ENCODE measurements around the gene SUCLG2.
"Not testable (repeated sequence)": the region's sequence is repeated elsewhere in the genome, so short reads cannot be mapped to it uniquely, and the experiment has no call there.

The SUCLG2 gene

GRCh38 chr3:67557848-67558355, 96.5 kb downstream of the SUCLG2 start:
- no peak for DNase-seq

- DNase-seq = no peak
These were observed 102.9 kb downstream of the SUCLG2 start for GRCh38 chr3:67551361-67552016.

GRCh38 chr3:67550541-67550940, 103.9 kb downstream of the SUCLG2 start:
- no peak for DNase-seq

GRCh38 chr3:67542502-67543250, 111.7 kb downstream of the SUCLG2 start:
- not testable (repeated sequence) for DNase-seq

- DNase-seq = no peak
These were observed 114.1 kb downstream of the SUCLG2 start for GRCh38 chr3:67540198-67540894.

DNA sequence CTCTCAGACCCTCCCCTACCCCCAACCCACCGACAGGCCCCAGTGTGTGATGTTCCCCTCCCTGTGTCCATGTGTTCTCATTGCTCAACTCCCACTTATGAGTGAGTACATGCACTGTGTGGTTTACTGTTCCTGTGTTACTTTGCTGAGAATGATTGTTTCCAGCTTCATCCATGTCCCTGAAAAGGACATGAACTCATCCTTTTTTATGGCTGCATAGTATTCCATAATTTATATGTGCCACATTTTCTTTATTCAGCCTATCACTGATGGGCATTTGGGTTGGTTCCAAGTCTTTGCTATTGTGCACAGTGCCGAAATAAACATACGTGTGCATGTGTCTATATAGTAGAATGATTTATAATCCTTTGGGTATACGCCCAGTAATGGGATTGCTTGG, 117.2 kb downstream of the SUCLG2 start:
- DNase-seq = not testable (repeated sequence)

DNA sequence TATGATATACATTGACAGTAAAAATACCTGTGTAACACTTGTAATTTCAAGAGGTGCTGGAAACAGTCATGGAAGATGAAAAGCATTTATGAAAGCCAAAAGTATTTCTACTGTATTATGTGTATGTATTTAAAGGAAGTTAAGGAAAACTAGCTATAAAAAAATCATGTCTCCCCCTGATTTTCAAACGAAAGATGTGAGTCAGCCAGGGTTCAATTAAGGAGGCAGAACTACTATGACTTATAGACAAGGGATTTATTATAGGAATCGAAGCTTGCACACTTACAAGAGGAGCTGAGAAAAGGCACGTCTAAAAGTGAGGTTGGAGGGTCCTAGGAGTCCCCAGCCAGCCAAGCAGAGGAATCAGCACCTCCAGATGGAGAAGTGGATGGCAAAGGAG, 119.4 kb downstream of the SUCLG2 start:
- no peak for DNase-seq

- no peak for DNase-seq
These were observed 119.8 kb downstream of the SUCLG2 start for GRCh38 chr3:67534594-67534993.

DNA sequence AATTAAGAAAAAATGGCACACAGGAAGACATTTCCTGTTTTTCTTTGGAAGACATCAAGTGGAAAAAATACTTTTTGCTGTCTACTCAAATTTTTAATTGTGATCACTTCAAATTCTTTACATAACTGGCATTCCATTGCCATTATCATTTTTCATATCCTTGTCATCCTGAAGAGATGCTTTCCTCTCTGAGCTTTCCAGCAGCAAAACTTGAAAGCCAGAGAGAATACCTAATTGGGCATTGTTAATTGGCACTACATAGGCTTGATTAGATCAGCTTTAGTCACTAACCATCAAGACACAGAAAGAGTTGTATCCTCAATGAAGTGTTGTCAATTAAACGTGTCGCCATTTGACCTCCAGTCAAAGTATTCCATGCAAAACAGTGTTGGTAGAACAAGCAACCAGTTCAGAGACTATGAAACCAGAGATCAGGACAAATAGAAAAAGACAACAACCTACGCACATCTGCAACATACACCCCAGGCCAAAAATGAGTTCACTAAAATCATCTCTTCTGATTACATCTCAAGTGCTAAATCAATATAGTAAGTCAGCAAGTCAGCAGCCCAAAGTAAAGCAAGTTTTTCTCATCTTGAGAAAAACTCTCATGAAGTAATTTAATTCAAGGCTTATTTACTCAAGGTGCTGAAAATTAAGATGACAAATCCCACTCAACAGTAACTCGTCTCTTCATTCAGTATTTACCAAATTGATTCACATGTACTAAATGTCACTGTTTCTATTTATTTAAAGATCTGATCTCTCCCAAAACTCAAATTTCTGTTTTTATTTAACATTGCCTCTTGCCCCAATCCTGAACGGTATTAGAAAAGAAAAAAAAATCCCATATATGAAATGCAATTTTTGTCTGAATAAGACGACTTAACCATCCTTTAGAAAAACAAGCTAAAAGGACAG, 123.0 kb downstream of the SUCLG2 start:
- DNase-seq = no peak

DNA sequence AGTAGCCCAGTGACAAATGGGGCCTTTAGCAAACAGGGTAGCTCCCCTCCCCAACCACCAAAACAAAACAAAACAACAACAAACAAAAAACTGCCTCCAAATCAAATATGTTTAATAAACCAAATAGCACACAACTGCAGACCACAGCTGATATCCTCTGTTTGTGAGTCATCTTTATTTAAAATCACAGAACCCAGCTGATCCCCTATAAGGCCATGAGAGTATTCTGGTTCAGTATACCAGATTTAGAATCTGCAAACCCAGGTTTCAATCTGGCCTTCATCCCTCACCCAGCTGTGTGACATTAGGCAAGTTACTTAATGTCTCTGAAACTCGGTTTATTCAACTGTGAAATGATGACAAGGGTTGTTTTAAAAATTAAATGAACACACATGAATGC, 124.5 kb downstream of the SUCLG2 start:
- no peak for DNase-seq

- no peak for DNase-seq
These were observed 125.1 kb downstream of the SUCLG2 start for GRCh38 chr3:67529337-67529736.

GRCh38 chr3:67526246-67526645, 128.2 kb downstream of the SUCLG2 start:
- DNase-seq = no peak

DNA sequence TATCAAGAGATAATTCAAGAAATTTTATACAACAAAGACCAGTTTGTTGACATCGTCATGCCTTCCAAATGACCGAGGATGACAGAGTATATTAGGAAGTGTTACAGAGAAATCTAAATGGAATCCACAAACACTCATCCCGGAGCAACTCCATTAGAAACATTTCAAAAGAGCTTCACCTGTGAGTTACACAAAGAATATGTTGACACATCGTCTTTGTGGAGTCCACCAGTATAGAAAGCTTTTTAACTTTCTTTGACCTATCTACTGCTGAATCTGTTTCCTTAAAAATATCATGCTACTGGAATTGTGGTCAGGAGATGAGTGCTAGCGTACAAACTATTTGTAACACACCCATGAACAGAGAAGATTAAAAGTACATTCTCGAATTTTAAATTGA, 130.4 kb downstream of the SUCLG2 start:
- no peak for DNase-seq

DNA sequence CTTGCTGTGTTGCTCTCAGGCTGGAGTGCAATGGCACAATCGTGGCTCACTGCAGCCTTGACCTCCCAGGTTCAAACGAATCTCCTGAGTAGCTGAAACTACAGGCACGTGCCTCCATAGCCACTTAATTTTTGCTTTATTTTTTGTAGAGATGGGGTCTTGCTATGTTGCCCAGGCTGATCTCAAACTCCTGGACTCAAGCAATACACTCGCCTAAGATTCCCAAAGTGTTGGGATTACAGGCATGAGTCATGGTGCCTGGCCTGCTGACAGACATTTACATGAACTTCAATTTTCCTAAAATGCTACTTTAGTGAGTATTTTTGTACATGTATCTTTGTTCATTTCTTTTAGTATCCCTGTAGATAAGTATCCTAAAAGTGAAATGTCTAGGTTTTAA, 132.3 kb downstream of the SUCLG2 start:
- DNase-seq = no peak

DNA sequence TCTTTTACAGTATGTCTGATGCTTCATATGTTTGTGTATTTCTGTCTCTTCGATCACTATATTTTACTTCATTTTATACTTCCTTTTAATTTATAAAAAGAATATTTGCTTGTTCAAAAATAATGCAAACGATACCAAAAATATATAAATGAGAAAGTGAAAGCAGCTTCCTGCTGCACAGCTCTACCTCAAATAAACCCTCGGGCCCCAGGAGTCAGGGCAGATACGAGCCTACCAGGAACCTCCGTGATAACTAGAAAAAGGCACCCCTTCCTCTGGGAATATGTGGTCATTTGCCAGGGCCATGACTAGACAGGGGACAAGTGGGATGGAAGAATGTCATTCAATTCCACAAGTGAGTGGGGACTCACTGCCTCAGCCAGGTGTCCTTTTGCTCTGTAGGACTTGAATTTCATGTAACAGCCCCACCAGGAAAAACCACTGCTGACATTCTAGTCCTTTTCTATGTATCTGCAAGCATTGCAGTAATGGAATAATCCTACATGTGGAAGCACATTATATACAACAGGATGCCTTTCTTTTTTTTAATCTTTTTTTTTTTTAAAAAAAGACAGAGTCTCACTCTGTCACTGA, 133.3 kb downstream of the SUCLG2 start:
- no peak for DNase-seq

- no peak for DNase-seq
These were observed 136.2 kb downstream of the SUCLG2 start for GRCh38 chr3:67518236-67518635.

- DNase-seq = no peak
These were observed 136.6 kb downstream of the SUCLG2 start for GRCh38 chr3:67517781-67518180.

DNA sequence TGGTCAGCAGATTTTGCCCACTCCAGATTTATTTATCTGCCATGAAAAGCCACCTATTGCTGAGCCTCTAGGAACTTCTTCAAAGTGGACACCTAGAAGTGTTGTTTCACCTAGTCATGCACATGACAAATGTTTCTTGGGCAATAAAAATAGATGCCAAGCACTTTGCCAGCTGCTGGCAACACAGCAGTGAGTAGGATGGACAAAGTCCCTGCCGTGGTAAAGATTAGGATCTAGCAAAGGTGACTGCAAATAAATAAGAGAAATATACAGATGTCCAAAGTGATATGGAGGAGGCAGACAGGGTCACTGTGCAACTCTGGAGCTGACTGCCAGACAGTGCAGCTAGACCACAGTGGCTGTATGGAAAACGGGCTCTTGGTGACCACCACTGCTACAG, 137.9 kb downstream of the SUCLG2 start:
- DNase-seq = no peak

DNA sequence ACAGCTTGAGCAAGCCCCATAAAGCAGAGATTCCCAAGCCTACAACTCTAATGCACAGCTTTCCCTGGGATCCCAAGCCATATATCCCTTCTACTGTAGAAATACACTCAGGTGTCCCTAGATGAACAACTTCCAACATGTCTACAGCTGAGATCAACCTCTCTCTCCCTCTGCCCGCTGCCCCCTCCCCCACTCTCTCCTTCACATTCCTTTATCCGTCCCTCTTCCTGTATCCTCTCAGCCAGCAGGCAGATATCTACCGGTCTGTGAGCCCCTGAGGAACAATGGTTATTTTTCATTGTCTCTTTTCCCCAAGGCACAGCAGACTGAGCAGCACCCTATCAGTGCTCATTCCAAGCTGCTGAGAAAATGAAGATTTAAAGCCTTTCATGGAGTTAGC, 138.6 kb downstream of the SUCLG2 start:
- DNase-seq = no peak

GRCh38 chr3:67509471-67510075, 144.8 kb downstream of the SUCLG2 start:
- DNase-seq = no peak

GRCh38 chr3:67507584-67507983, 146.8 kb downstream of the SUCLG2 start:
- no peak for DNase-seq

- no peak for DNase-seq
These were observed 153.7 kb downstream of the SUCLG2 start for GRCh38 chr3:67500709-67501108.

Data from AML-193 (cell line).